HG02870 (cell line): ENCODE data around the gene CHST4.
A peak's percentile ranks its signal among the peaks of the same experiment; 100 is the strongest.
"Not testable (repeated sequence)": the region's sequence is repeated elsewhere in the genome, so short reads cannot be mapped to it uniquely, and the experiment has no call there.

Source experiments
- ATAC-seq: cut with Tn5 transposase; IDR thresholded peaks from one replicate; pipeline ENCODE4 v1.9.1; 2021; ENCODE audit warnings: mild to moderate bottlenecking, moderate library complexity; ENCODE audit not compliant: unreplicated experiment

CHST4 gene

DNA sequence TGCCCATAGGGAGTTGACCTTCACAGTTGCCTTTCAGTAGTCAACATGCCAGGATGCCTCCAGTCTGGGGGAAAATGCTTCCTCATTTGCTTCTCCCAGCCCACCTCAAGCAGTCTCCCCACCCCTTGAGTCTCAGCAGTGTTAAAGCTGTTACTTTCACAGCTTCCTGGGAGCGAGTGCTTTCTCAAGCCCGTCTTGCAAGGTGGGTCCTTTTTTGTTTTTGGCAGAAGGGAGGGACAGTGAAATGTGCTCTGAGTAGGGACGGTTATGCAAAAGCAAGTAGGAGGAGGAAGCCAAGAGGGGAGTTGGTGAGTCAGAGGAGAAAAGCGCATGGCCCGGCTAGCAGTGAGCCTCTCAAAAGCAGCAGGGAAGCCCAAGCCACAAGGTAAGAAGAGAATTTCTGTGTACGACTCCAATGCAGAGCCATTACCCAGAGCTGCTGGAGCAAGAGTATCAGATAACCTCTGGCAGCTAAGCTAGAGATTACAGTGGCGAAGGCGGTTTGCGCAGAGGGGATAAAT, at the start of gene CHST4:
Gene CHST4, plus strand, starts transcription at position 316 of the 521 bp plus-strand sequence. CDS start 10,252 bp downstream, outside the sequence.
- ATAC-seq, result peak; percentile 77

DNA sequence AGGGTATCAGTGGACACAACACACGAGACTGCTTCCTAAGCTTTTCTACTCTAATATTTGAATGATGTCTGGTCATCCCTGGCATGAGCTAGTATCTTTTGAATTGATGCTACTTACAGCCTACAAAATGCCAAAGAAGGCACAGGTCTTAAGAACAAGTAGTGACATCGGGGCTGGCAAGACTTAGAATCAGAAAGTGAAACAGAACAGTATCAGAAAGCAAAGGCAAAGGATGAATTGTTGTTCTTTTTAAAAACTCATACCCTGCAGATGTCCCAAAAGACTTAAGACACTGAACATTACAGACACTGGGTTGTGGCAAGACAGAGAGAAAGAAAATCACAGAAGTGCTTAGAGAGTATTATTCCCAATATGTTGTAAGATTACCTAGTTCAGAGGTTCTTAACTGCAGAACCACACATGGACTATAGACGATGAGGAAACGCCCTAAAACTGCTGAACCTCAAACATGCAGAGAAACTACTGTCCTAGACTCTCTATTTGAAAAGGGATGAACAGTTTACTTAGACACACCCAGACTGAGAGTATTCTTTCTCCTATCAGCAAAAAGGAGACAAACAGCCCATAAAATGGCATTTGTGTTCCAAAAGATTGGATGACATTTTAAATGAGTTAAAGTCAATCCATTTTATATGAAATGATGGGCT, 49.6 kb upstream of the CHST4 start:
- no peak for ATAC-seq

DNA sequence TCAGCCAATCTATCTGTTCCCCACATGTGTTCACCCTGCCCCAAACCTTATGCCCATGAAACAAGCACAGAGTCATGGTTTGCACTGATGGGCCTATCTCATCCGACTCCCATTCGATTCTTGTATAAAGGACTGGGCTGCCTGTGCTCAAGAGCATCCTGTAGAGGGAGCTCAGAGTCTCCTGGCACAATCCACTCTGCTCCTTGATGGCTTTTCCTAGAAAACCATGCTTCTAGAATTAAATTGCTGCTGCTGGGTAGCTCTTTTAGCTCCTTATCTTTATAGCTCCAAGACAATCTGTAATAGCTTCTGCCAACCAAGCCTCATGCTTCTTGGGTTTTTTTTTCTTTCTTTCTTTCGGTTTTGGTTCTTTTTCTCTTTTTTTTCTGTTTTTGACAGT, 46.8 kb upstream of the CHST4 start:
- no peak for ATAC-seq

GRCh38 chr16:71480956-71481355, 45.3 kb upstream of the CHST4 start:
- no peak for ATAC-seq

DNA sequence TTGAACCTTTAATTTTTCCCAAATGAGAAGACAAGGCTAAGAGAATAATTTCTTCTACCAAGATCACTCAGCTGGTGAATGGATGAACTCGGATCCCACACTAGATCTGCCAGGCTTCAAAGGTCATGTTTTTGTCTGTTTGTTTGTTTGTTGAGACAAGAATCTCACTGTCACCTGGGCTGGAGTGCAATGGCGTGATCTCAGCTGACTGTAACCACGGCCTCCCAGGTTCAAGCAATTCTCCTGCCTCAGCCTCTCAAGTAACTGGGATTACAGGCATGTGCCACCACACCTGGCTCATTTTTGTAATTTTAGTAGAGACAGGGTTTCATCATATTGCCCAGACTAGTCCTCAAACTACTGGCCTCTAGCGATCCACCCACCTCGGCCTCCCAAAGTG, 43.7 kb upstream of the CHST4 start:
- no peak for ATAC-seq

- ATAC-seq, result peak; percentile 81
These were observed 42.0 kb upstream of the CHST4 start for GRCh38 chr16:71484006-71484893.

DNA sequence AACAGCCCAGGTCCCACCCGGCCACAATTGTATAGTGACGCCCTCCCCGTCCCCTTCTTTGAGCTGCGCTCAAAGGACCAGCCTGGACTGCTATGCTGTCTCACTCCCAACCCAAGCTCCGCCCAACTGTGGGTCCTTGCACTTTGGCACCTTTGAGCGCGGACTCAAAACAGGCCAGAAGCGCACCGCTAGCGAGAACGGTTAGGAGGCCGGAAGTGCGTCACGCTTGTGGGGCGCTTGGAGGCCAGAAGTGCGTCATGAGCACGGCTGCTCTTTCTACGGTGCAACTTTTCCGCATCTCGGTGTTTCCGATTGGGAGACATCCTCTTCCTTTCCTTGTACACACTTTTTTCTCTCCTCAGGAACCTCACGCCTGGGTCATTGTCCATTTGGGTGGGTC, 37.1 kb upstream of the CHST4 start, which contains the start of gene ZNF19:
Gene ZNF19, minus strand, starts transcription at position 203 of the 400 bp plus-strand sequence. CDS start 7,210 bp downstream, outside the sequence.
- no peak for ATAC-seq

GRCh38 chr16:71490361-71490760, 35.9 kb upstream of the CHST4 start:
- no peak for ATAC-seq

DNA sequence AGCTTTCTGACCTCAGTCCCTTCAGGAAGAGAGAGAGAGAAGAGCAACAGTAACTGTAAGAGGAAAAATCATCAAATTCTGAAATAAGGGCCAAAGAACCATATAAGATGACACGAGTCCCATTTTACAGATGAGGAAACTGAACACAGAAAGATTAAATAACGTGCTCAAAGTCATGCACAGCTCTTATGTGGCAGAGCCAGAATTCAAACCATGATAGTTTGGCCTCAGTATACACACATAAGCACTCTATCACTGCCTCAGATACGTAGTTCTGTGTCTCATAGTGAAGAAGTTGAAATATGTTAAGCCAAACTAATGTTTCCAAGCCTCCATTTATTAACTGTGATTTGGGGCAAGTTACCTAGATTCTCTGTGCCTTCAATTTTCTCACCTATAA, 35.2 kb upstream of the CHST4 start:
- ATAC-seq, result no peak

DNA sequence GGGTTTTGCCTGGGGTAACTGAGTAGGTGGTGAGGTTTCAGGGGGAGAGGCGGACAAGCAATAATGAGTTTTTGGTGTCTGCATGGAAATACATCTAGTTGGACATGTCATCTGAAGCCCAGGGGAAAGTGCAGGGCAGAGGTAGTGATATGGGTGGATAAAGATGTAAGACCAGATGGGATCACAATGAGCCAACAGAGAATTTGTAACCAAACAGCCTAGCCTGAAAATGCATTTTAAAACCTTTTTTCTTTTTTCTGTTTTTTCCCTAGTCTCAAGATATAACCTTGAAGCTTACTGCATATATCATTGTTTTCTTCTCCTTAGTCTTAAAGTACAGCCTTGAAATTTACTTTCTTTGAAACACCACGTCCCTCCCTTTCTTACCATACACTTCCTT, 33.4 kb upstream of the CHST4 start:
- ATAC-seq, result no peak

DNA sequence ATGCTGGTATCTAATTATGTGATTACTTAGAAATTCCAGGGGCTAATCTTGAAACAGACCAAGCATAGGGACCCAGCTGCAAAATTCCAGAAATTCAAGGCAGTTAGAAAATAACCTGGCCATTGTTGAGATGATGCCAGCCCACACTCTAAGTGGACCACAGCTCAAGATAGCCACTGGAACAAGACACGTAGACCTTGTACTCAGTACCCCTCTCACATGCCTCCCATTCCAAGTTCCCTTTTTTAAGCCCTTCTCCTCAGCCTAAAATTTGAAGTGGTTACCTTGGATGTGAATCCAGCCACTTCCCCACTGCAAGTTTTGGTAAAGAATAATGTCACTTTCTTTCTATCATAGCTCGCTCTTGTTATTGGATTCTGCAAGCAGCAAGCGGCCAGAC, 33.0 kb upstream of the CHST4 start:
- no peak for ATAC-seq

GRCh38 chr16:71498031-71498430, 28.2 kb upstream of the CHST4 start:
- ATAC-seq, result no peak

DNA sequence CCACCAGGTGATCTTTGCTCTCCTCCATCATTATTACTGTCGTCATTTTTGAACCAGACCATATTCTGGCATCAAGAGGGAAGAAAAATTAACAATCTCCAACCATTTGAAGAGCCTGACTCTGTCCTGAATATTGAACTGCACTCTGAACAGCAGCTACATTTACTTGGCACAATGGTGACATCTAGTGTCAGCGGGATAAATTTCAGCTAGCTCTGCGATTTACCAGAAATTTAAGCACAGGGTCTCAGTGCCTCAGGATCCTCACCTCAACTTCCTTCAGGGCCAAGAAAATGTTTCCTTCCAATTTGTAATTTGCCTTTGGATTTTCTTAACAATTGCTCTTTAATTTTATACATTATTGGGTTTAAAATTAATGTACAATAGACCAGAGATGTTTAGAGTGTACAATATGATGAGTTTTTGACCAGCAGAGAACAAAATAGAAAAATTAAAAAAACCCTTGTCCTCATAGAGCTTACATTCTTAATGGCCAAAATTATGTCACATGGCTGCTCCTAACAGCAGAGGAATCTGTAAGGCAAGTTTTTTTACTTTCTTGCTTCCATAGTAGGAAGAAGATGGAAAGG, 26.4 kb upstream of the CHST4 start:
- no peak for ATAC-seq

DNA sequence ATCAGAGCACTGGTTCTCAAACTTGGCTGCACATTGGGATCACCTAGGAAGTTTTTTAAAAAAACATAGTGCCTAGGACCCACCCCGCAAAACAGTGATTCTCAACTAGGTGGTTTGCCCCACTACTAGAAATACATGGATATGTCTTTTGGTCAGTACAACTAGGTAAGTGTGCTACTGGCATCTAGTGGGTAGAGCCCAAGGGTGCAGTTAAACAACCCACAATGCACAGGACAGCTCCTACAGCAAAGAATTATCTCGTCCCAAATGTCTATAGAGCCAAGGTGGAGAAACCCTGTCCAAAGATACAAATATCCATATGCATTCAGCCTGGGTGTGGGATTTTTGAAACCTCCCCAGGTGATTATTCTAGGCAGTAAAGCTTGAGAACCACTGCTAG, 25.3 kb upstream of the CHST4 start:
- no peak for ATAC-seq

GRCh38 chr16:71501547-71501946, 24.7 kb upstream of the CHST4 start:
- ATAC-seq, result no peak

DNA sequence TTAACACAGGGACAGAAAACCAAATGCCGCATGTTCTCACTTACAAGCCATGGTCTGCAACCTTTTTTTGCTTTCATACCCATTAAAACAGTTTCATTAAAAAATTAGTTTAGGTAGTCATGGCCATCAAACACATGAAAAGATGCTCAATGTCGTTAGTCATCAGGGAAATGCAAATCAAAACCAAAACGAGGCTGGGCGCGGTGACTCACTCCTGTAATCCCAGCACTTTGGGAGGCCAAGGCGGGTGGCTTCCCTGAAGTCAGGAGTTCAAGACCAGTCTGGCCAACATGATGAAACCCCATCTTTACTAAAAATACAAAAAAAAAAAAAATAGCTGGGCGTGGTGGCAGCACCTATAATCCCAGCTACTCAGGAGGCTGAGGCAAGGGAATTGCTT, 22.2 kb upstream of the CHST4 start:
- ATAC-seq, result not testable (repeated sequence)

DNA sequence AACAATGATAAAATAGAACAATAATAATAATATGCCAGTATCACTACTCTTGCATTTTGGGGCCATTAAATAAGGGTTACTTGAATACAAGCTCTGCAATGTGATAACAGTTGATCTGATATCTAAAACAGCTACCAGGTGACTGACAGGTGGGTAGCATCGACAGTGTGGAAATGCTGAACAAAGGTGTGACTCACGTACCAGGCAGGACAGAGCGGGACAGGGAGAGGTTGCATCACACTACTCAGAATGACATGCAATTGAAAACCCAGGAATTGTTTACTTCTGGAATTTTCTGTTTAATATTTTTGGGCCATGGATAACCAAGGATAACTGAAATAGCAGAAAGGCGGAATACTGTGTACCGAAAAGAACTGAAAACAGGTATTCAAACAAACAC, 21.3 kb upstream of the CHST4 start:
- ATAC-seq, result no peak

DNA sequence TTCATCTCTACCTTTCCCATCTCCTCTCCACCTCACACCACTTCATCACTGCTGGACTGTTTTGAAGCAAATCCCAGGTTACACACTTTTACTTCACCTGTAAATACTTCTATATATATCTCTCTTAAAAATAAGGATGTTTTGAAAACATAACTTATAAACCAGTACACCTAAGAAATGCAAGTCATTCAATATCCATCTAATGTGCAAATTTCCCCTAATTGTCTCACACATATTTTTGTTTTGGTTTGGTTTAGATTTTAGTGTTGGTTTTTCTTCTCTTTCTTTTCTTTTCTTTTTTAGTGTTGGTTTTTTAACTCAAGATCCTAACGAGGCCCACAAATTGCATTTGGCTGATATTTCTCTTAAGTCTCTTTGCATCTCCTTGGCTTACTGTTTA, 19.2 kb upstream of the CHST4 start:
- ATAC-seq, result no peak

GRCh38 chr16:71513302-71513701, 12.9 kb upstream of the CHST4 start:
- ATAC-seq, result no peak

- ATAC-seq, result no peak
These were observed 11.8 kb upstream of the CHST4 start for GRCh38 chr16:71514476-71514875.

DNA sequence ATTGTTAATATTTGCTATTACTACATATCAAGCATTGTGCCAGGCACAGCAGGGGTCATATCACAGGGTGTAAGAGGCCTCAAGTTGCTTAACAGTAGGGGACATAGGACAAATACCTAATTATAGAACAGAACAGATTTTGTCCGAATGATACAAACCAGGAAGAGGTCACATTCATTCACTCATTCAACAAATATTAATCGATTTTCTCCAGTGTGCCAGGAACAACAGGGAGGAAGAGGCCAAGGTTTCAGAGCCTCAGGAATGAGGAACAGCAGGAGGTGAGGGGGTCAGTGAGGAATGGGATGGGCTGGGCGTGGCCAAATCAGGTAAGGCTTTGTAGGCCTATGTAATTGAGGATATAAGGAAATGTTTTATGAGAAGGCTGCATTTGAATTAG, 11.2 kb upstream of the CHST4 start:
- no peak for ATAC-seq

DNA sequence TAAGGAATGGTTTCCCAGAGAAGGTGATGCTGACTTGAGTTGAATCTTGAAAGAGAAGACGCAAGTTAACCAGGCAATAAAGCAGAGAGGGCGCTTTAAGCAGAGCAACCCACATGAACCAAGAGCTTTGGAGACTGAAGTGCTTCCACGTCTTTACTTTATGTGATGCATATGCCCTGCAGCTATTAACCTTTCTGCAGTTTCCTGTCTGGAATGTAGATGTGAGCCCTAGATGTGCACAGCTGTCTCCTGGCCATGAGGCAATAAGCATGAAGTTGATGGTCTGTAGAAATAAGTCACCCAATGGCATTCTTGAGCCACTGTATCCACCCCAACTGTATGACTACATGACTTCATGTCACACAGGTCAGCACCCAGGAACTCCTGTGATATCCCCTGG, 5.7 kb upstream of the CHST4 start:
- ATAC-seq, result no peak
